K562 (cell line): ENCODE data around the gene TFEB. TPM values are rescaled to one million over a fixed set of nuclear protein-coding genes. Genes with fewer than 3 reads are reported as not detected.

Experiments used
- ATAC-seq: fragments of 200-7000 bp; cut with Tn5 transposase; 3 replicates; pipeline ENCODE4 v1.9.1; 2020; ENCODE audit warnings: moderate library complexity
- BruUV-seq: library from RNA; stranded (reverse); fragments of 400-500 nt; replicated peaks from 2 replicates; lab custom pipeline; 2021; lab: Mats Ljungman, UMichigan
- CTCF ChIA-PET: fragments of 300-600 bp; formaldehyde crosslinking; extraction: SDS; loops from one replicate; lab custom pipeline; 2021; ENCODE audit warnings: low intra/inter-chr PET ratio; lab: Yijun Ruan, JAX
- POLR2A ChIA-PET: fragments of 300-600, 350-650 bp; sonication (Branson Sonifier 250); formaldehyde crosslinking; extraction: SDS; loops from one replicate; lab custom pipeline; 2021; ENCODE audit warnings: antibody characterized with exemption, inconsistent platforms; lab: Yijun Ruan, JAX
- DNase-seq, 4 experiments: peaks; one replicate each; pipeline versions ENCODE4 v3.0.0 to v3.0.0-alpha.2; 2011 to 2018; ENCODE audit warnings: low spot score in 3 of 4, mixed read lengths in 3 of 4; ENCODE audit errors: extremely low read depth in 1 of 4
- FAIRE-seq: peaks from 2 replicates; lab custom pipeline; 2011; peaks lifted over from hg19 to GRCh38; lab: Jason Lieb, UNC
- H2AFZ ChIP-seq: 2 replicates; pipeline ENCODE4 v1.6.0; 2011; ENCODE audit warnings: low read depth, low read length, control low read depth, inconsistent platforms
- H3K27ac ChIP-seq: fragments of 200-600 bp; 3 replicates; pipeline ENCODE4 v1.8.0; 2011; ENCODE audit warnings: low read depth, mild to moderate bottlenecking, control low read depth, inconsistent platforms, low read length, moderate library complexity, mixed read lengths; ENCODE audit errors: extremely low read depth
- H3K27me3 ChIP-seq, 2 experiments: fragments of 300-600 bp in 1 of 2; 2 replicates in 1 of 2; 3 replicates in 1 of 2; pipeline versions ENCODE4 v1.6.0 to v1.8.0; 2011; ENCODE audit warnings: inconsistent platforms in 2 of 2, low read length in 2 of 2, mild to moderate bottlenecking in 1 of 2, mixed read lengths in 1 of 2, moderate library complexity in 1 of 2; ENCODE audit not compliant: control insufficient read depth in 2 of 2, insufficient read depth in 2 of 2
- H3K36me3 ChIP-seq: fragments of 300-600 bp; 3 replicates; pipeline ENCODE4 v1.8.0; 2011; ENCODE audit warnings: mild to moderate bottlenecking, low read length, inconsistent platforms; ENCODE audit not compliant: control insufficient read depth, insufficient read depth
- H3K4me1 ChIP-seq, 2 experiments: fragments of 200-600 bp in 1 of 2; replicated peaks in 1 of 2; 2 replicates in 1 of 2; 3 replicates in 1 of 2; pipeline versions ENCODE4 v1.5.1 to v1.8.0; 2011; ENCODE audit warnings: inconsistent platforms in 2 of 2, low read length in 2 of 2, mild to moderate bottlenecking in 1 of 2, mixed read lengths in 1 of 2, moderate library complexity in 1 of 2; ENCODE audit not compliant: control insufficient read depth in 2 of 2, insufficient read depth in 2 of 2
- H3K4me2 ChIP-seq: 2 replicates; pipeline ENCODE4 v1.6.1; 2011; ENCODE audit warnings: low read length, control low read depth, inconsistent platforms, mixed read lengths; ENCODE audit not compliant: insufficient read depth
- H3K4me3 ChIP-seq: fragments of 200-600 bp; sonication (generic), shearing (Covaris generic); 2 replicates; pipeline ENCODE4 v1.5.1; 2016; ENCODE audit warnings: control low read depth, inconsistent platforms
- H3K79me2 ChIP-seq: fragments of 200-600 bp; 3 replicates; pipeline ENCODE4 v1.8.0; 2011; ENCODE audit warnings: low read length, inconsistent platforms; ENCODE audit not compliant: control insufficient read depth, insufficient read depth
- H3K9ac ChIP-seq, 2 experiments: 2 replicates each; pipeline versions ENCODE4 v1.6.0 to v1.6.1; 2011; ENCODE audit warnings: low read depth in 2 of 2, low read length in 2 of 2, control low read depth in 1 of 2, inconsistent platforms in 1 of 2, mild to moderate bottlenecking in 1 of 2, mixed read lengths in 1 of 2; ENCODE audit not compliant: insufficient read depth in 1 of 2
- H3K9me1 ChIP-seq: one replicate; pipeline ENCODE4 v1.6.0; 2011; ENCODE audit warnings: inconsistent platforms, mild to moderate bottlenecking, low read length, moderate library complexity; ENCODE audit not compliant: control insufficient read depth, insufficient read depth
- H3K9me3 ChIP-seq: replicated peaks from 2 replicates; pipeline ENCODE4 v1.5.1; 2011; ENCODE audit warnings: low read depth, low read length, inconsistent platforms; ENCODE audit not compliant: control insufficient read depth, insufficient read depth
- H4K20me1 ChIP-seq: replicated peaks from 2 replicates; pipeline ENCODE4 v1.6.1; 2011; ENCODE audit warnings: low read length, inconsistent platforms, mixed read lengths; ENCODE audit not compliant: control insufficient read depth, insufficient read depth
- ADNP ChIP-seq: fragments of 200-800 bp; sonication (Bioruptor generic); IDR thresholded peaks from 2 replicates; pipeline ENCODE4 v1.6.1; 2016; ENCODE audit warnings: missing genetic modification characterization, missing compliant biosample characterization
- ASH1L ChIP-seq: fragments of 450-650 bp; IDR thresholded peaks from 2 replicates; pipeline ENCODE4 v1.6.1; 2018; ENCODE audit warnings: borderline replicate concordance, mild to moderate bottlenecking, low read depth; ENCODE audit not compliant: partially characterized antibody
- CHD1 ChIP-seq: fragments of 200-600 bp; sonication (generic); IDR thresholded peaks from one replicate; pipeline ENCODE4 v1.6.1; 2012; ENCODE audit warnings: mild to moderate bottlenecking, moderate library complexity, low read length, inconsistent platforms
- ETS2 ChIP-seq: IDR thresholded peaks from 2 replicates; pipeline ENCODE4 v1.6.1; 2016; ENCODE audit warnings: borderline replicate concordance, missing genetic modification characterization, mild to moderate bottlenecking, moderate library complexity, missing compliant biosample characterization; ENCODE audit not compliant: poor library complexity, severe bottlenecking
- ILF3 ChIP-seq: fragments of 450-650 bp; IDR thresholded peaks from 2 replicates; pipeline ENCODE4 v1.6.1; 2018; ENCODE audit warnings: antibody characterized with exemption, mild to moderate bottlenecking, moderate library complexity, borderline replicate concordance
- NR1H2 ChIP-seq: sonication (generic); formaldehyde crosslinking; IDR thresholded peaks from 2 replicates; pipeline ENCODE4 v1.4.0; 2020; ENCODE audit warnings: mild to moderate bottlenecking, missing genetic modification reagents
- PTBP1 ChIP-seq: fragments of 200-400 bp; formaldehyde crosslinking; IDR thresholded peaks from 2 replicates; pipeline ENCODE4 v1.6.1; 2017; ENCODE audit warnings: low read depth, low read length
- PURB ChIP-seq: sonication (generic); formaldehyde crosslinking; IDR thresholded peaks from 2 replicates; pipeline ENCODE4 v1.9.0; 2021; ENCODE audit warnings: low read depth, mild to moderate bottlenecking, missing genetic modification reagents
- TARDBP ChIP-seq: fragments of 450-650 bp; IDR thresholded peaks from 2 replicates; pipeline ENCODE4 v1.6.1; 2016
- TCF7 ChIP-seq: sonication (generic); IDR thresholded peaks from 2 replicates; pipeline ENCODE4 v1.6.1; 2016; ENCODE audit warnings: antibody characterized with exemption, borderline replicate concordance
- WHSC1 ChIP-seq: IDR thresholded peaks from one replicate; pipeline ENCODE4 v1.6.1; 2012; ENCODE audit warnings: low read length, control low read depth, inconsistent platforms
- YY1 ChIP-seq, 3 experiments: IDR thresholded peaks; 2 replicates each; pipeline ENCODE4 v1.6.1; 2011; ENCODE audit warnings: low read length in 2 of 3, mild to moderate bottlenecking in 2 of 3, moderate library complexity in 2 of 3, borderline replicate concordance in 1 of 3, control low read depth in 1 of 3, low read depth in 1 of 3; ENCODE audit not compliant: insufficient read depth in 3 of 3, insufficient replicate concordance in 2 of 3, control insufficient read depth in 1 of 3, insufficient read length in 1 of 3; ENCODE audit errors: extremely low read depth in 1 of 3
- ZBTB17 ChIP-seq: fragments of 450-650 bp; formaldehyde crosslinking; IDR thresholded peaks from 2 replicates; pipeline ENCODE4 v1.4.0; 2020; ENCODE audit warnings: mild to moderate bottlenecking
- WGBS: fragments of 100-300 bp; shearing (Covaris generic); methylation state at CpG from one replicate; pipeline ENCODE4 v1.1.6; 2016; ENCODE audit warnings: low coverage, mixed read lengths; ENCODE audit not compliant: insufficient coverage; ENCODE audit errors: missing lambda C conversion rate; 5-methylcytosine and 5-hydroxymethylcytosine counted together
- in situ Hi-C: fragments of 300-500 bp; cut with MboI; formaldehyde crosslinking; loops from 4 replicates; pipeline ENCODE4 v1.15.0; 2018; ENCODE audit warnings: inconsistent platforms, mixed read lengths
- intact Hi-C: fragments of 100-400 bp; cut with micrococcal nuclease; formaldehyde crosslinking; loops from 2 replicates; pipeline ENCODE4 v1.14.2; 2022
- polyA plus RNA-seq, 8 experiments: library from polyadenylated mRNA; depleted of rRNA in 4 of 8; stranded (reverse) in 5 of 8; unstranded in 3 of 8; fragments of >200 nt; fragmentation: Nextera tagmentation in 2 of 8; fragmentation: Illumina TruSeq in 1 of 8; extraction: Ambion mirVana in 2 of 8; extraction: Trizol in 1 of 8; gene quantifications; 2 replicates each; pipeline versions ENCODE4 v1.2.1 to v1.2.3, GENCODE V29; 2011 to 2014; ENCODE audit warnings: inconsistent platforms in 1 of 8, missing spikeins in 1 of 8
- total RNA-seq, 7 experiments: library from RNA; depleted of rRNA in 6 of 7; stranded (reverse); fragments of >200 nt in 6 of 7; fragmentation: Illumina TruSeq in 2 of 7; extraction: Trizol in 2 of 7; gene quantifications; 2 replicates each; pipeline versions ENCODE4 v1.2.1 to v1.2.3, GENCODE V29; 2011 to 2021; ENCODE audit warnings: low replicate concordance in 1 of 7

The TFEB gene
- total and polyA plus RNA-seq, 9 of the 15 experiments (the other 6 are each of a cell fraction or from before 2014, with no cell fraction given): 0.04 to 4.7 (median 2.0) TPM

DNA sequence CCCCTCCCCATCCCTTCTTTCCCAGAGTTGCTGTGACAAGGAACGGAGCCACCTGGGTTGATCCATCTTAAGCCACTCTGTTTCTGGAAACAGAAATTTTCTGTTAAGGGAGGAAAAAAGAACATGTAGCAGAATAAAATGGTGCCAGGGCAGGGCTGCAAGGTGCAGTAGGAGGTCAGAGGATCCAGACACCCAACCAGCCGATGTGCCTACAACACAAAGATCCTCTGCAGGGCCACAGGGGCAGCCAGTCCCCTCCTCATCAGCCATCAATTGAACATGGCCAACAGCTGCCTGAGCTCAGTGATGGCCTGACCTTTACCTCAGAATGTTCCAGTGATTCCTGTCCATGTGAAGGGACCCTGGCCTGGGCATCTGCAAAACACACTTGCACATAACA is 85.3 kb downstream of the TFEB start:
- Histone ChIP-seq H3K4me2 (no peak overlapping the region), H2AFZ (no peak overlapping the region), H3K27ac (no peak overlapping the region), H3K9me3 (no peaks in the 10 kb centered on the region), H3K36me3 (no peaks in the 10 kb centered on the region), H3K79me2 (no peaks in the 10 kb centered on the region), H3K9me1 (no peaks in the 10 kb centered on the region), H3K4me3 (no peak overlapping the region), H3K9ac (no peak overlapping the region), H4K20me1 (peaks cover 10% of the 10 kb centered on the region; the same call in 1 of the 2 replicates), H3K4me1 (peaks cover 0 to 10% of the 10 kb centered on the region in 2 experiments; a peak in 1 of 5 replicates), H3K27me3 (peaks cover 45 to 66% of the 10 kb centered on the region in 2 experiments; a peak in 4 of 5 replicates)
- BruUV-seq: no TSS peak
- no peak for TF ChIP-seq ETS2 (tag)
- WGBS: 0% methylated on average over 2 of the region's 2 CpGs
- FAIRE-seq: no peak
- ChIA-PET CTCF (no interaction called here), POLR2A (no interaction called here)
- in situ Hi-C loops (no loop called here), intact Hi-C loops (no loop called here)
- no peak for ATAC-seq
- no peak for DNase-seq

DNA sequence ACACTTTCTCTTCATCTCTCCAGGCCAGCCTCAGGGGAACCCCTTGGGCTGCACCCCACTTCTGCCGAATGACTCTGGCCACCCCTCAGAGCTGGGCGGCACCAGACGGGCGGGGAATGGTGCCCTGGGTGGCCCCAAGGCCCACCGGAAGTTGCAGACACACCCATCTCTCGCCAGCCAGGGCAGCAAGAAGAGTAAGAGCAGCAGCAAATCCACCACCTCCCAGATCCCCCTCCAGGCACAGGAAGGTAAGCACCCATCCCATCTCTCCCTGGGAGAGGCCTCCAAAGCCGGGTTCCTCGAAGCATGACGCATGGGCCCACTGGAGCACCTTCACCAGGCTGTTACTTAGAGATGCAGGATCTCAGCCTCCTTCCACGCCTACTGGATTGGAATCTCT is 85.8 kb downstream of the TFEB start:
- FAIRE-seq: no peak
- intact Hi-C loops: no loop called here
- in situ Hi-C loops: no loop called here
- Histone ChIP-seq H3K4me2 (no peak overlapping the region), H3K36me3 (no peaks in the 10 kb centered on the region), H2AFZ (no peak overlapping the region)
- TF ChIP-seq NR1H2 (no peak), ILF3 (no peak), ASH1L (no peak), CHD1 (no peak), YY1 (IDR thresholded peaks at IDR 0.05; ENCODE audit: borderline replicate concordance in 1 of 3, control insufficient read depth in 1 of 3, extremely low read depth in 1 of 3, insufficient read depth in 3 of 3, insufficient read length in 1 of 3, insufficient replicate concordance in 2 of 3, low read depth in 1 of 3, low read length in 2 of 3) (no peak), TCF7 (no peak), WHSC1 (no peak), PTBP1 (no peak), ZBTB17 (CRISPR knock-in tag) (no peak), ADNP (tag) (no peak), TARDBP (no peak), PURB (CRISPR knock-in tag) (no peak)
- TF ChIP-seq, all 486 proteins: peak for 0
- Histone ChIP-seq H3K79me2 (no peaks in the 10 kb centered on the region), H3K9me1 (no peaks in the 10 kb centered on the region), H3K9me3 (no peaks in the 10 kb centered on the region), H3K4me1 (peaks cover 0 to 10% of the 10 kb centered on the region in 2 experiments; a peak in 1 of 5 replicates), H3K9ac (no peak overlapping the region), H3K4me3 (no peak overlapping the region), H4K20me1 (peaks cover 14% of the 10 kb centered on the region; the same call in 1 of the 2 replicates), H3K27me3 (peaks cover 41 to 66% of the 10 kb centered on the region in 2 experiments; a peak in 4 of 5 replicates), H3K27ac (no peak overlapping the region)
- ChIA-PET CTCF (no interaction called here), POLR2A (no interaction called here)
- 0% methylated on average over 10 of the region's 10 CpGs for WGBS
- DNase-seq (no peak), ATAC-seq (no peak)
- no TSS peak for BruUV-seq
